IMR-90 (cell line): ENCODE measurements around the gene LRRC4C. TPM values are rescaled to one million over a fixed set of nuclear protein-coding genes. Genes with fewer than 3 reads are reported as not detected.

Experiments used
- ATAC-seq: fragments of 200-7000 bp; cut with Tn5 transposase; 2 replicates; pipeline ENCODE4 v1.9.1; 2020; ENCODE audit warnings: low read depth, mild to moderate bottlenecking, moderate library complexity
- BruUV-seq: library from RNA; stranded (reverse); fragments of 400-500 nt; replicated peaks from 2 replicates; lab custom pipeline; 2021; lab: Mats Ljungman, UMichigan
- CTCF ChIA-PET: fragments of 300-600 bp; formaldehyde crosslinking; extraction: SDS; loops from one replicate; lab custom pipeline; 2021; ENCODE audit warnings: antibody characterized with exemption; lab: Yijun Ruan, JAX
- POLR2A ChIA-PET: fragments of 300-600 bp; sonication (Branson Sonifier 250); formaldehyde crosslinking; loops from one replicate; lab custom pipeline; 2022; ENCODE audit warnings: antibody characterized with exemption; ENCODE audit not compliant: unreplicated experiment; lab: Charles Lee
- DNase-seq: peaks from one replicate; pipeline ENCODE4 v3.0.0; 2013
- H2AFZ ChIP-seq: replicated peaks from 2 replicates; pipeline ENCODE3; 2013; ENCODE audit warnings: low read length, mild to moderate bottlenecking; ENCODE audit not compliant: poor library complexity
- H2AK5ac ChIP-seq: 2 replicates; pipeline ENCODE4 v1.6.1; 2013; ENCODE audit warnings: low read depth, low read length, inconsistent platforms
- H2AK9ac ChIP-seq: replicated peaks from 2 replicates; pipeline ENCODE3; 2013; ENCODE audit warnings: mild to moderate bottlenecking, low read depth, low read length, moderate library complexity; ENCODE audit not compliant: poor library complexity
- H2BK120ac ChIP-seq: 2 replicates; pipeline ENCODE4 v1.6.1; 2013; ENCODE audit warnings: low read depth, low read length, inconsistent platforms
- H2BK15ac ChIP-seq: 3 replicates; pipeline ENCODE4 v1.6.1; 2013; ENCODE audit warnings: low read depth, low read length, inconsistent platforms
- H2BK20ac ChIP-seq: 2 replicates; pipeline ENCODE4 v1.6.1; 2013; ENCODE audit warnings: low read depth, mild to moderate bottlenecking, inconsistent platforms, low read length, moderate library complexity
- H2BK5ac ChIP-seq: 2 replicates; pipeline ENCODE4 v1.6.1; 2013; ENCODE audit warnings: mild to moderate bottlenecking, low read depth, low read length, inconsistent platforms; ENCODE audit not compliant: poor library complexity, severe bottlenecking
- H3K14ac ChIP-seq: replicated peaks from 2 replicates; pipeline ENCODE4 v1.6.1; 2013; ENCODE audit warnings: low read depth, low read length, inconsistent platforms
- H3K18ac ChIP-seq: 2 replicates; pipeline ENCODE4 v1.6.1; 2013; ENCODE audit warnings: low read depth, low read length, control low read depth
- H3K23ac ChIP-seq: 2 replicates; pipeline ENCODE4 v1.6.1; 2013; ENCODE audit warnings: low read depth, low read length, inconsistent platforms
- H3K27ac ChIP-seq: 2 replicates; pipeline ENCODE4 v1.5.1; 2013; ENCODE audit warnings: mild to moderate bottlenecking, control low read depth, low read length; ENCODE audit not compliant: insufficient read depth
- H3K27me3 ChIP-seq: 2 replicates; pipeline ENCODE4 v1.6.1; 2013; ENCODE audit warnings: low read length; ENCODE audit not compliant: control insufficient read depth, insufficient read depth
- H3K36me3 ChIP-seq: 2 replicates; pipeline ENCODE4 v1.6.1; 2013; ENCODE audit warnings: low read length, mixed read lengths; ENCODE audit not compliant: control insufficient read depth, insufficient read depth
- H3K4ac ChIP-seq: 2 replicates; pipeline ENCODE4 v1.6.1; 2013; ENCODE audit warnings: low read depth, low read length, inconsistent platforms
- H3K4me1 ChIP-seq: 2 replicates; pipeline ENCODE4 v1.6.1; 2013; ENCODE audit warnings: low read length, mixed read lengths; ENCODE audit not compliant: control insufficient read depth, insufficient read depth
- H3K4me2 ChIP-seq: 2 replicates; pipeline ENCODE4 v1.6.1; 2013; ENCODE audit warnings: low read depth, mild to moderate bottlenecking, control low read depth, low read length, moderate library complexity
- H3K4me3 ChIP-seq: 2 replicates; pipeline ENCODE4 v1.5.1; 2013; ENCODE audit warnings: low read depth, mild to moderate bottlenecking, control low read depth, low read length, moderate library complexity; ENCODE audit not compliant: insufficient read depth
- H3K56ac ChIP-seq: 2 replicates; pipeline ENCODE4 v1.6.1; 2013; ENCODE audit warnings: low read length, inconsistent platforms; ENCODE audit not compliant: insufficient read depth; ENCODE audit errors: extremely low read depth
- H3K79me1 ChIP-seq, 2 experiments: 2 replicates each; pipeline ENCODE4 v1.6.1; 2013; ENCODE audit warnings: low read length in 2 of 2, inconsistent platforms in 1 of 2, low read depth in 1 of 2
- H3K9ac ChIP-seq: 2 replicates; pipeline ENCODE4 v1.6.1; 2013; ENCODE audit warnings: low read depth, low read length, control low read depth
- H3K9me1 ChIP-seq: 2 replicates; pipeline ENCODE4 v1.6.1; 2013; ENCODE audit warnings: low read length, inconsistent platforms; ENCODE audit not compliant: insufficient read depth
- H3K9me3 ChIP-seq: 2 replicates; pipeline ENCODE4 v1.6.1; 2013; ENCODE audit warnings: low read length; ENCODE audit not compliant: control insufficient read depth, insufficient read depth
- H4K20me1 ChIP-seq: 2 replicates; pipeline ENCODE4 v1.6.1; 2013; ENCODE audit warnings: low read length, inconsistent platforms; ENCODE audit not compliant: insufficient read depth
- H4K5ac ChIP-seq: 2 replicates; pipeline ENCODE4 v1.6.1; 2013; ENCODE audit warnings: mild to moderate bottlenecking, low read depth, low read length, control low read depth
- H4K8ac ChIP-seq, 2 experiments: 2 replicates each; pipeline ENCODE4 v1.6.1; 2013; ENCODE audit warnings: low read depth in 2 of 2, low read length in 2 of 2, control low read depth in 1 of 2, inconsistent platforms in 1 of 2
- H4K91ac ChIP-seq: 2 replicates; pipeline ENCODE4 v1.6.1; 2013; ENCODE audit warnings: low read depth, low read length, inconsistent platforms; ENCODE audit not compliant: insufficient read depth
- BHLHE40 ChIP-seq: fragments of 150-350 bp; IDR thresholded peaks from 2 replicates; pipeline ENCODE4 v1.6.1; 2016; ENCODE audit warnings: mild to moderate bottlenecking, low read depth, low read length
- CEBPB ChIP-seq: IDR thresholded peaks from 2 replicates; pipeline ENCODE4 v1.6.1; 2012; ENCODE audit warnings: low read depth, low read length, improper control_type of control experiment
- CHD1 ChIP-seq: IDR thresholded peaks from 2 replicates; pipeline ENCODE4 v1.6.1; 2012; ENCODE audit warnings: low read depth, low read length, improper control_type of control experiment
- FOS ChIP-seq: fragments of 150-350 bp; IDR thresholded peaks from 2 replicates; pipeline ENCODE4 v1.6.1; 2016; ENCODE audit warnings: low read depth, low read length
- MAFK ChIP-seq: IDR thresholded peaks from 2 replicates; pipeline ENCODE4 v1.6.1; 2012; ENCODE audit warnings: low read depth, low read length, improper control_type of control experiment
- MAZ ChIP-seq: IDR thresholded peaks from 2 replicates; pipeline ENCODE4 v1.6.1; 2012; ENCODE audit warnings: low read depth, mild to moderate bottlenecking, low read length, improper control_type of control experiment, moderate library complexity, borderline replicate concordance
- MXI1 ChIP-seq: IDR thresholded peaks from 2 replicates; pipeline ENCODE4 v1.6.1; 2012; ENCODE audit warnings: low read depth, mild to moderate bottlenecking, low read length, moderate library complexity, borderline replicate concordance
- NFE2L2 ChIP-seq: fragments of 150-350 bp; IDR thresholded peaks from 2 replicates; pipeline ENCODE4 v1.6.1; 2016; ENCODE audit warnings: low read depth, mild to moderate bottlenecking, low read length
- POLR2A ChIP-seq: IDR thresholded peaks from 2 replicates; pipeline ENCODE4 v1.6.1; 2012; ENCODE audit warnings: mild to moderate bottlenecking, low read depth, low read length
- RFX5 ChIP-seq: IDR thresholded peaks from 2 replicates; pipeline ENCODE4 v1.8.0; 2012; ENCODE audit warnings: low read depth, mild to moderate bottlenecking, low read length, moderate library complexity
- WGBS, 2 experiments: methylation state at CpG; one replicate each; pipeline versions ENCODE4 v1.1.5 to v1.1.7; 2013; ENCODE audit warnings: missing lambda C conversion rate in 2 of 2; ENCODE audit not compliant: insufficient read length in 1 of 2; ENCODE audit errors: extremely low coverage in 2 of 2; 5-methylcytosine and 5-hydroxymethylcytosine counted together
- dilution Hi-C: fragments of 300-500 bp; cut with HindIII; formaldehyde crosslinking; loops from one replicate; pipeline ENCODE4 v1.14.3; 2018; ENCODE audit warnings: low sequenced_read_pairs; ENCODE audit not compliant: unreplicated experiment
- in situ Hi-C: fragments of 300-500 bp; cut with MboI; formaldehyde crosslinking; loops from 3 replicates; pipeline ENCODE4 v1.14.3; 2019; ENCODE audit warnings: low sequenced_read_pairs, inconsistent platforms, mixed read lengths
- intact Hi-C: fragments of 100-400 bp; cut with micrococcal nuclease; formaldehyde crosslinking; loops from 2 replicates; pipeline ENCODE4 v1.10.0; 2022
- polyA plus RNA-seq, 3 experiments: library from polyadenylated mRNA; depleted of rRNA; stranded (reverse); fragments of >200 nt; gene quantifications; 2 replicates each; pipeline ENCODE4 v1.2.3, GENCODE V29; 2012; ENCODE audit warnings: low replicate concordance in 1 of 3
- total RNA-seq: library from RNA; depleted of rRNA; stranded (reverse); fragments of >200 nt; gene quantifications from 2 replicates; pipeline ENCODE4 v1.2.3, GENCODE V29; 2012
- TF ChIP-seq, protein P1 (sequence below): fragments of 150-350 bp; IDR thresholded peaks from 2 replicates; pipeline ENCODE4 v1.6.1; 2016; ENCODE audit warnings: low read depth, mild to moderate bottlenecking, low read length, moderate library complexity, borderline replicate concordance

LRRC4C gene
- total and polyA plus RNA-seq, 2 of the 4 experiments (the other 2 are of a cell fraction): under 0.01 to 0.03 TPM

DNA sequence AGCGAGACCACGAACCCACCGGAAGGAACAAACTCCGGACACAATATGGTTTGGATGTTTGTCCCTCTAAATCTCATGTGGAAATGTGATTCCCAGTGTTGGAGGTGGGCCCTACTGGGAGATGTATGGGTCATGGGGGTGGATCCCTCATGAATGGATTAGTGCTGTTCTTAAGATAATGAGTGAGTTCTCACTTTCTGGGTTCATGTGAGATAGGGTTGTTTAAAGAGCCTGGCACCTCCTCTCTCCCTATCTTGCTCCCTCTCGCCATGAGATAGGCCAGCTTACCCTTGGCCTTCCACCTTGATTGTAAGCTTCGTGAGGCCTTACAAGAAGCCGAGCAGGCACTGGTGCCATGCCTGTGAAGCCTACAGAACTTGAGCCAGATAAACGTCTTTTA is 184.6 kb downstream of the LRRC4C start:
- Histone ChIP-seq H2BK120ac (no peak overlapping the region), H3K4me1 (no peaks in the 10 kb centered on the region), H4K20me1 (no peaks in the 10 kb centered on the region), H3K9ac (no peak overlapping the region), H3K9me1 (no peaks in the 10 kb centered on the region), H3K79me1 (no peaks in the 10 kb centered on the region), H3K56ac (no peak overlapping the region), H4K8ac (no peak overlapping the region), H3K4me2 (no peak overlapping the region), H4K91ac (no peak overlapping the region), H3K9me3 (peaks cover 9% of the 10 kb centered on the region), H2AFZ (no peak overlapping the region), H2BK5ac (no peak overlapping the region), H4K5ac (no peak overlapping the region), H3K27ac (no peak overlapping the region), H3K18ac (no peak overlapping the region), H3K36me3 (no peaks in the 10 kb centered on the region), H2BK20ac (no peak overlapping the region), H3K23ac (no peak overlapping the region), H2AK5ac (no peak overlapping the region), H3K4ac (no peak overlapping the region), H3K4me3 (no peak overlapping the region), H3K27me3 (no peaks in the 10 kb centered on the region), H2AK9ac (no peak overlapping the region), H2BK15ac (no peak overlapping the region), H3K14ac (no peak overlapping the region)
- POLR2A ChIA-PET: no interaction called here
- CTCF ChIA-PET: no interaction called here
- no CpG with 5 or more reads among the region's 8 CpGs for WGBS, 2 experiments
- BruUV-seq: no TSS peak
- dilution Hi-C loops: no loop called here
- in situ Hi-C loops: no loop called here
- intact Hi-C loops: no loop called here
- ATAC-seq (no peak), DNase-seq (no peak)
- TF ChIP-seq MXI1: no peak
- TF ChIP-seq POLR2A: no peak
- no peak for TF ChIP-seq RFX5
- TF ChIP-seq CHD1: no peak
- TF ChIP-seq MAFK: no peak
- TF ChIP-seq CEBPB: no peak
- TF ChIP-seq BHLHE40: no peak
- TF ChIP-seq MAZ: no peak
- TF ChIP-seq, protein P1, sequence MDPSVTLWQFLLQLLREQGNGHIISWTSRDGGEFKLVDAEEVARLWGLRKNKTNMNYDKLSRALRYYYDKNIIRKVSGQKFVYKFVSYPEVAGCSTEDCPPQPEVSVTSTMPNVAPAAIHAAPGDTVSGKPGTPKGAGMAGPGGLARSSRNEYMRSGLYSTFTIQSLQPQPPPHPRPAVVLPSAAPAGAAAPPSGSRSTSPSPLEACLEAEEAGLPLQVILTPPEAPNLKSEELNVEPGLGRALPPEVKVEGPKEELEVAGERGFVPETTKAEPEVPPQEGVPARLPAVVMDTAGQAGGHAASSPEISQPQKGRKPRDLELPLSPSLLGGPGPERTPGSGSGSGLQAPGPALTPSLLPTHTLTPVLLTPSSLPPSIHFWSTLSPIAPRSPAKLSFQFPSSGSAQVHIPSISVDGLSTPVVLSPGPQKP: no peak
- TF ChIP-seq FOS: no peak
- no peak for TF ChIP-seq NFE2L2
